ENCODE data around the gene ERC2.
A peak's percentile ranks its signal among the peaks of the same experiment; 100 is the strongest.

Gene ERC2

GRCh38 chr3:56324473-56324872, 143.8 kb downstream of the ERC2 start:
- intact Hi-C loops (cut with DNase I), result no loop called here
- DNase-seq, result no peak

DNA sequence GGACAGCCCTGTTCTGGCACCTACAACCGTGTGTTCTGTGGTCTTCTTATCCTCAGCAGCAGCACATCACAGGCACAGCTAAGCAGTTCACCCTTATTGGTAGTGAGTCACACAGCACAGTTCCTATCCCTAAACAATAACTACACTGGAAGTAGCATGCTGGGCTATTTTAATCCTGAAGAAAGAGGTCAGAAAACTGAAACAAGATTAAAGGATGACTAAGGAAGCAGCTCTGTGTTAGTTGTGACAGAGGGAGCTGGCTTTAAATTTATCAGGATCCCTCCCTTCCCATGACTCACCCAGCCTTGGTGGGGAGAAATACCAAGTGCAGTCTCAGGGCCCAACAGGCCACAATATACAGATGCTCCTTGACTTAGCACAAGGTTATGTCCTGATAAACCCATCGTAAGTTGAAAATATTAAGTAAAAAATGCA, 144.3 kb downstream of the ERC2 start:
- intact Hi-C loops (cut with DNase I), result no loop called here
- peak in 21 of 42 donors; percentile 5 to 70 (median 25) for DNase-seq

DNA sequence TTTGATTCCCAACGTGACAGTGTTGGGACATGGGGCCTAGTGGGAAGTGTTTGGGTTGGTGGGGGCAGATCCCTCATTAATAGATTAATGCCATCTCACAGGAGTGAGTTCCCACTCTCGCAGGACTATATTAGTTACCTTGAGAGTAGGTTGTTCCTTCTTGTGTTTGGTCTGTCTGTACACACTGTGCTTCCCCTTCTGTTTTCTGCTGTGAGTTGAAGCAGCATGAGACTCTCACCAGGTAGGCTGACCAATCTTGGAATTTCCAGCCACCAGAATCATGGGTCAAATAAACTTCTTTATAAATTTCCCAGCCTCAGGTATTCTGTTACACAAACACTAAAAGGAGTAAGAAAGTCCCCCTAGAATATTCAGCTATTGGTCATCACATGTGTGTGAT, 145.4 kb downstream of the ERC2 start:
- no peak for DNase-seq
- intact Hi-C loops (cut with DNase I), result no loop called here

DNA sequence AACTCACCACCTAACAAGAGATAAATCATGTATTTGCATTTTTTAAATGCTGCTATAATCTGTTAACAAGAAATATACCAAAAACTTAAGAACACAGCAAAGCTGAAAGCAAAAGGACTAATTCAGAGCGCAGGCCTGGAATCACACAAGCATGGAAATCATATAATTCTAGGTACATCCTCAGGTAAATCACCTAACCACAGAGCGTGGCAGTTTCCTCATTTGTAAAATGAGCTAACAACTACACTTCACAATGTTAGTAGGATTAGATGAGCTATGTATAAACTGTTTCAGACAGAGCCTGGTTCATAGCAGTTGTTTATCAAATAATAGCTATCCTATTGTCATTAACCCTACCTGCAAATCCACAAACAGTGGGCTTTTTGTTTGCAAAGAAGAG, 146.4 kb downstream of the ERC2 start:
- intact Hi-C loops (cut with DNase I), result no loop called here
- no peak for DNase-seq

DNA sequence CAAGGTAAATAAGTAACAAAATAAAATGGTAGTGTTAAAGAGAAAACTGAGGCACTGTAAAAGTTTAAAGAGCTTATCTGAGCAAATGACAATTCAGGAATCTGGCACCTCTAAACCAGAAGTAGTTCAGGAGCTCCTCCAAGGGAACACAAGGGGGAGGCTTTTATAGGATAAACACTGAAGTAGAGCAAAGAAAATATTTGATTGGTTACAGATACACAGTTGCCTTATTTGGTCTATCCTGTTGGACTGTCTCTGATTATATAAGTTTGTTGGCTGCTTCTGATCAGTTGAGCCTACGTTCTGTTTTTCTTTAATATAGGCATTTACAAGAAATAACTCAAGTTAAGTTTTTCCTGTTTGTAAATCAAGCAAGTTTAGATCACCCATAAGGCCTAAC, 146.9 kb downstream of the ERC2 start:
- intact Hi-C loops (cut with DNase I), result no loop called here

GRCh38 chr3:56320883-56321282, 147.4 kb downstream of the ERC2 start:
- intact Hi-C loops (cut with DNase I), result no loop called here

More for the DNA sequence above, 146.9 kb downstream of the ERC2 start:
- DNase-seq, result no peak

GRCh38 chr3:56318891-56319290, 149.4 kb downstream of the ERC2 start:
- intact Hi-C loops (cut with DNase I), result no loop called here
- no peak for DNase-seq

More at GRCh38 chr3:56320883-56321282, 147.4 kb downstream of the ERC2 start:
- no peak for DNase-seq

GRCh38 chr3:56316944-56317343, 151.3 kb downstream of the ERC2 start:
- intact Hi-C loops (cut with DNase I), result no loop called here
- DNase-seq, result no peak

DNA sequence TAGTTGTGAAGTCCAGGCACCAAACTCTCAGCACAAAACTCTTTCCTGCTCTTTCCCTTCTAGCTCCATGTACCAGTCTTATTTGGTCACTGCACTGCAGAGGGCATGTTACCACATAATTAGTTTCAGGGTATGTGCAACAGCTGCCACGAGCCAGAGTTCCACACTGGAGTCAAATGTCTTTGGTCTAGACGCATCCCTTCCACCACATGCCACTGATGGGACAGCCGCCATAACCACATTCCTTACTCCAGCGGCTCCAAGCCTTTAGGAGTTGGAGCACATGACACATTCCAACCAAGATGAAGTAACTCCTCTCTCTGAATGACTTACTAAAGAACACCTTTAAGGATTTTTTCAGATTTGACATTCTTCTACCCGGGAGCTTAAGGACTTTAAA, 153.4 kb downstream of the ERC2 start:
- intact Hi-C loops (cut with DNase I), result no loop called here
- no peak for DNase-seq

GRCh38 chr3:56309465-56309864, 158.8 kb downstream of the ERC2 start:
- intact Hi-C loops (cut with DNase I), result no loop called here
- no peak for DNase-seq

DNA sequence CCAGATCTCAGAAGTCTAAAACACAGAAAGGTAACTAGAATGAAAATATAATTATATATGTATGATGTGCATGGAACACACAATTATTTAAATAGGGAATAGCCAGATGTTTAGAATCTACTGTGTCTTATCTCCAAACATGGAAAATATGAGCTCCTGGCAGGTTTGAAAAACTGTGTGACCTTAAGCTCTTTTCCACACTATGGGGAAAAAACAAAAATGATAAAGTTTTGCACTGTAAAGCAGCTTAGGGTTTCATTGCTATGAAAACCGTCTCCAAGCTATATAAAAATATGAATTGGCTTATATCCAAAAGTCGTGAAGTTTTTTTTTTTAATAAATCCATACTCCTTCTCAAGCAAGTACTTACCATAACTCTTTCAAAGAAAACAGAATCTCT, 159.8 kb downstream of the ERC2 start:
- intact Hi-C loops (cut with DNase I), result no loop called here
- no peak for DNase-seq

- DNase-seq, result no peak
- intact Hi-C loops (cut with DNase I), result no loop called here
Observed at GRCh38 chr3:56304069-56304468, 164.2 kb downstream of the ERC2 start.

DNA sequence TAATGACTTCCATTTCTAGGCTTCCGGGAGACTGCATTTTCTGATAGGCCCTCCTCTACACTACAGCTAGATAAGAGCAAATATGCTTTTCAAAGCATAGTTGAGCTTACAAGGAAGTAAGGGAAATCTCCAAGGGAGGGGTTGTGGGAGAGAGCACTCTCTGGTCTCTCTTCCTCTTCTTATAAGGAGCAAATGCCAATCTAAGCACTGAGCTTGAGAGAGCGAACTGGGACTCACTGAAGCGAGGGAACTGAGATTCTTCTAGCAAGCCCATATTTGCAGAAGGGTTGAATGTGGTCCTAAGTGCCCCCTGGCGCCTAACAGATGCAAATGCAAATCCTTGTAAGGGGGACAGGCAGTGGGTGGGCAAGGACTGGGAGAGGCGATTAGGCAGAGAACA, 164.8 kb downstream of the ERC2 start:
- intact Hi-C loops (cut with DNase I), result no loop called here
- peak in 28 of 42 donors; percentile 3 to 57 (median 21) for DNase-seq

DNA sequence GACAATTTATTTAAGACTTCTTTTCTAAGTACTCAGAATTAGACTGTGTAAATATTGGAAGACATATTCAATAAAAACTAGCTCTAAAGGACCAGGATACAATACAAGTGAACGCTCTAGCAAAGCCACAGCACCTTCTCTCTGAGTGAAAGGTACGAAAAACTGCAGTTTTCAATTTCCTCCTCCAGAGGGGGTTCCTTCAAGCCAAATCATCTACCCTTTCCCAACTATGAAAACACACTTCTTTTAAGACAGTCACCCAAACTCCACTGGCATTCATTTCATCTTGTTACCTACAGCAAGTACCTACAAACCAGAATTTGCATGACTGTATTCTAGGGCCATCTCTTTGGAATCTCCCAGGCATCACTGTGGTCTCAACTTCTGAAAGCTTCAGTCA, 165.8 kb downstream of the ERC2 start:
- intact Hi-C loops (cut with DNase I), result no loop called here
- no peak for DNase-seq

DNA sequence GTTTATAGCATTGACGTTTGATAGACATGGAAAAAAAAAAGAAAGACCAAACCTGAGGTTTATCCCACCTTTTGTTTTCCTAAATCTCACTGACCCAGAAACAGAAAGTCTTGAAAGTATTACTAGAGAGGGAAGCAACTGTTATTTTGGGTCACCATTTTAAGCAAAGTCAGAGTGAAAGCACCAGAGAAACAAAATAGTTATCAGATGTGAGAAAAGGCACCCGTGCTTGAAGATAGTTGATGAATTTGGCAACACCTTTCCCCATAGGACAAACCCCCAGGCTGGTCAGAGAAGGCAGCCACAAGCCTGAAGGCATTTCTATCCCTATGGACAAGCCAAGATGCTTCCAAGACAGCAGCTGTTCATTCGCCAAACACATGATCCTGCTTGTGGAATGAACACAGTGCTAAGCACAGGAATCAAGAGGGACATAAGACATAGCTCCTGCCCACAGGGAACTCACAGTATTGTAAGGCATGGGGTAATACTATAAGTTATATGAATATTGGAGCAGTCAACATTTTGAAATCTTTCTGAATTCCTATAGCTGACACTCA, 170.9 kb downstream of the ERC2 start:
- no peak for DNase-seq
- intact Hi-C loops (cut with DNase I), result no loop called here

- intact Hi-C loops (cut with DNase I), result no loop called here
- DNase-seq, result no peak
Observed at GRCh38 chr3:56296361-56296760, 171.9 kb downstream of the ERC2 start.

DNA sequence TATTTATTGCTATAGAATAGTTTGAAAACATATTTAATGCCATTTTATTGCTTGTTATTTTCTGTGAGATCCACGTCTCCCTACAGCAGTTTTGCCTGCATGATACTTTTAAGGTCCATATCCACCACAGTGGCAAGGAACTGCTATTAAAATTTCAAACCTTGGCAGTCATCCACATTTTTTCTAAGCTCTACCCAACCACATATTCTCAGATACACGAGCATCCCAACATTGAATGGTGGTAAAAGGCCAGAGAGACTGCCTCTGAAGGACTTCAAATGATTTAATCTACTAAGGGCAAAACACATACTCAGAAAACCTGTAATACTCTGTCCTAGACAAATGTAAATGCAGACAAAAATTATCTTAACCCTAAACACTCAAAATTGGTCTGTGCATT, 173.1 kb downstream of the ERC2 start:
- intact Hi-C loops (cut with DNase I), result no loop called here

DNA sequence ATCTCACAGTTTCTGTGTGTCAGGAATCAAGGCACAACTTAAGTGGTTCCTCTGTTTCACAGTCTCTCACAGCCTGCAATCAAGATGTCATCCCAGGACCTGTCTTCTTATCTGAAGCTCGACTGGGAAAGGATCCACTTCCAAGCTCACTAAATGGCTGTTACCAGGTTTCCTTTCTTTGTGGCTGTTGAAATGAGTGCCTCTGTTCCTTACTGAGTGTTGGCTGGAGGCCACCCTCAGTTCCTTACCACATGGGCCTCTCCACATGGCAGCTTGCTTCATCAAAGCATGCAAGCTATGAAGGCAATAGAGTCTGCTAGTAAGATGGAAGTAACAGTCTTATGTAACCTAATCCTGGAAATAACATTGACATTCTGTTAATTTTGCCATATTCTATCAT, 174.0 kb downstream of the ERC2 start:
- no peak for DNase-seq
- intact Hi-C loops (cut with DNase I), result no loop called here

More for the DNA sequence above, 173.1 kb downstream of the ERC2 start:
- DNase-seq, result no peak

DNA sequence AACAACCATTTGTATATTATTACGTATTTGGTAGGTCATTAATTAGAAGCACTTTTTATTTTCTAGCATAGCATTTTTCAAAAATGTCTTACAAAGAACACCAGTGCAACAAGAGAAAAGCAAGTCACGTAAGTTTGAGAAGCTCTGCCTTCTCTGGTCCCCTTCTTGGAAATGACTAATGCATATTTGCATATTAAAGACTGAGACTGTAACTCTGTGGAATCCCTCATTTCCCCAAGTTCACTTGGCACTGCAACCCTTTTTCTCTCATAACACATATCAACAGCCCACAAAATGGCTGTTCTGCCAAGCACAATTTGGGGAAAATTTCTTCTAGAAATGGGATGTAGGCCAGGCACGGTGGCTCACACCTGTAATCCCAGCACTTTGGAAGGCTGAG, 176.3 kb downstream of the ERC2 start:
- intact Hi-C loops (cut with DNase I), result no loop called here
- no peak for DNase-seq

DNA sequence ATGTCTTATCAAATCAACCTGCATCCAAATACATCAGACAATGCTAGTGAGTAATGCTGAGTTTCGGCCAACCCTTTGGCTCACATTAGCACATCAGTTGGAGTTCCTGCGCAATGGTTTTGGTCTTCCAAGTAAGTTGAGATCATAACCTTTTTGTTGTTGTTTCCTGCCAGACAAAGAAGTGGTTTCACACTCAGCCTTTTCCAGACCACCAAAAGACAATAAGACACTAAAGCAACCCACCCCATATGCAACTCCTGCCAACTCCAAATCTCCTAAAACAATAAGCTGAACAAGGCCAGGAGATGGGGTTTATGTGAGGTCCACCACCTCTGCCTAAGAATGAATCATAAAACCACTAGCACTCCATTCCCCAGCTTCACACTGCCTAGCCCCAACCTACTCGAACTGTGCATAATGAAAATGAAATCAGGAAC, 177.0 kb downstream of the ERC2 start:
- no peak for DNase-seq
- intact Hi-C loops (cut with DNase I), result no loop called here

DNA sequence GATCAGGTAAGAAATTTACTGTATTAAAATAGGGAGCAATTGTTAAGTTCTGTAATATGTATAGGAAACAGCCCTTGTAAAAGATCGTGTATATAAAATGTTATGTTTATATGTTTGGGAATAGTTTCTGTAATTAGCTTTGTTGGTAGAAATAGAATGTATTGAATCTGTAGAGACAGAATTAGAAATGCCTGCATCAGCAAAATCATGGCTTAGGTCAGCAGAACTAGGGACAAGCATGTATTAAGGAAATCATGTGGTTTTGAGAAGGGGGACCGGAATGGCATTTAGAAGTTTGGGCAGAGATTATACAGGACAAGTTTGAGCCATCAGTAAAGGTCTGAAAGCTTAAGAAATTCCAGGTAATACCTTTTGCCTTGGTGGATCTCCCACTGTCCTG, 177.9 kb downstream of the ERC2 start:
- intact Hi-C loops (cut with DNase I), result no loop called here
- no peak for DNase-seq

DNA sequence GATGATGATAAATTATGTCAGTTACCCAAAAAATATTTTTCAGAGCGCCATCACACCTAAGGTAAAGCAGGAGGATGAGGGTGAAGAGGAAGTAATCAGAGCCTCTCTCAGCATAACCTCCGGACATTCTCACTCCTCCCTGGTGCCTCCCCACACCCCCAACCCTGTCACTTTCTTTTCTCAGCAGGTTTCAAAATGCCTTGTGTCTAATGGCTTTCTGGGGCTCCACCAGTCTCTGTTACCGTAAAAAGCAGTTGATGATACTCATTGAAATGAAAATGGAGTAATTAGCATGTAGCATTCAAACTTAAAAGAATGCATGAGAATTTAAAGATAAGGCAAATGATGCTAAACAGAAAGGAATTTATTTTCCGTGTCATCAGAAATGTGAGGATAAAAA, 180.0 kb downstream of the ERC2 start:
- no peak for DNase-seq
- intact Hi-C loops (cut with DNase I), result no loop called here

Data from head of caudate nucleus (tissue), 42 donors.